ENCODE results near the gene PEX13. TPM values are rescaled to one million over a fixed set of nuclear protein-coding genes. Genes with fewer than 3 reads are reported as not detected.

PEX13 gene
- total RNA-seq, 1 experiment from 2014 or later = 22.4 TPM

DNA sequence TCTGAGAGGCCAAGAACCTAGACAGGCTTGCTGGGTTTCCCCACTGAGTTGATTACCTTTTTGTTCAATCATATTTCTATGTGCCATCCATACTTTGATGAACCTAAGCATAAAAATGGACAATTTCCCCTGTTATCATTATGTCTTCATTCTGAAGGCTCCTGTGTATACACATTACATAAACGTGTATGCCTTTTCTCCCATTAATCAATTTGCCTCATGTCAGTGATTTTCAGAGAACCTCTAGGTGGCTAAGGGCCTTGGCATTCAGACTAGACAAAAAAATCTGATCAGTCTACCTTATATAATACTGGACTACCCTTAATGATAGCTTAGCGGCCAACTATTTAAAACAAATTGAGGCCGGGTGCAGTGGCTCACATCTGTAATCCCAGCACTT, 4.1 kb upstream of the PEX13 start:
- H2BK15ac ChIP-seq (ENCODE audit: low read depth, low read length) = no peak overlapping the region
- no peak overlapping the region for H3K56ac ChIP-seq (ENCODE audit: insufficient read length, low read depth, low read length)
- no peak overlapping the region for H2BK20ac ChIP-seq (ENCODE audit: low read depth, low read length, poor library complexity, severe bottlenecking)
- no peak for DNase-seq
- Mint-ChIP-seq H3K9me3 (no peaks in the 10 kb centered on the region), H3K4me3 (no peak overlapping the region), H3K27ac (no peak overlapping the region), H3K4me1 (peaks cover 4 to 8% of the 10 kb centered on the region in 2 experiments; a peak in 3 of 4 replicates), H3K27me3 (ENCODE audit: low read depth) (no peaks in the 10 kb centered on the region), H3K36me3 (ENCODE audit: insufficient read depth in 1 of 3, low read depth in 3 of 3) (no peaks in the 10 kb centered on the region)
- no peak overlapping the region for H3K9ac ChIP-seq (ENCODE audit: extremely low read depth, insufficient read length, low read length)
- no peak overlapping the region for H2AFZ ChIP-seq (ENCODE audit: low read length)
- no peak overlapping the region for H3K18ac ChIP-seq (ENCODE audit: insufficient read length, low read depth, low read length)
- H3K4ac ChIP-seq (ENCODE audit: low read depth, low read length) = no peak overlapping the region
- H2AK5ac ChIP-seq (ENCODE audit: insufficient read length, low read length) = no peak overlapping the region
- no peak overlapping the region for H2BK120ac ChIP-seq (ENCODE audit: low read depth, low read length, poor library complexity, severe bottlenecking)
- H3K4me2 ChIP-seq (ENCODE audit: insufficient read depth, insufficient read length, low read length) = no peak overlapping the region
- TF ChIP-seq CTCF (conservative IDR thresholded peaks at IDR 0.05) = no peak
- no peak overlapping the region for H4K8ac ChIP-seq (replicated peaks; ENCODE audit: insufficient read length, low read depth, low read length)
- H3K14ac ChIP-seq (ENCODE audit: insufficient read depth, low read length) = no peak overlapping the region
- H4K20me1 ChIP-seq (ENCODE audit: control insufficient read depth, insufficient read depth, insufficient read length) = no peaks in the 10 kb centered on the region
- H3K4me1 ChIP-seq (ENCODE audit: insufficient read depth, low read length) = no peaks in the 10 kb centered on the region
- H4K5ac ChIP-seq (ENCODE audit: insufficient read length, low read depth, low read length) = no peak overlapping the region
- H2BK5ac ChIP-seq (ENCODE audit: insufficient read length, low read length) = no peak overlapping the region
- no peaks in the 10 kb centered on the region for H3K27me3 ChIP-seq (ENCODE audit: insufficient read depth, low read length)
- H2BK12ac ChIP-seq (ENCODE audit: insufficient read length, low read depth, low read length) = no peak overlapping the region
- H3K23ac ChIP-seq (ENCODE audit: insufficient read length, low read depth, low read length) = no peak overlapping the region
- H3K23me2 ChIP-seq (ENCODE audit: insufficient read length, low read depth, low read length, poor library complexity, severe bottlenecking) = peaks cover 6% of the 10 kb centered on the region
- H3K79me2 ChIP-seq (ENCODE audit: insufficient read depth, low read length) = no peaks in the 10 kb centered on the region; the same call in 1 of the 2 replicates
- no peak overlapping the region for H3K27ac ChIP-seq (ENCODE audit: insufficient read length, low read depth, low read length)
- no peak overlapping the region for H3T11ph ChIP-seq (ENCODE audit: low read length)
- no CpG with 5 or more reads among the region's 3 CpGs for WGBS (ENCODE audit: extremely low coverage, insufficient read length, low lambda C conversion rate)
- H4K91ac ChIP-seq (ENCODE audit: insufficient read length, low read depth, low read length) = no peak overlapping the region
- no peaks in the 10 kb centered on the region for H3K79me1 ChIP-seq (ENCODE audit: insufficient read depth, low read depth, low read length, poor library complexity, severe bottlenecking)
- no peaks in the 10 kb centered on the region for H3K9me3 ChIP-seq (ENCODE audit: control insufficient read depth, low read depth, low read length)

All from H9 (cell line).